ENCODE results near the gene SLC39A1. TPM values are rescaled to one million over a fixed set of nuclear protein-coding genes. Genes with fewer than 3 reads are reported as not detected.

SLC39A1 gene
- polyA plus RNA-seq, 2 of the 4 experiments (the other 2 are of a cell fraction): 80.6 to 108 TPM

GRCh38 chr1:153944827-153945117, 18.6 kb downstream of the SLC39A1 start:
- Histone ChIP-seq H3K9me3 (no peaks in the 10 kb centered on the region), H3K4me1 (peaks cover 16% of the 10 kb centered on the region), H3K4me3 (peak overlapping the region; percentile 99), H3K27ac (peak overlapping the region; percentile 98 to 99; a peak in 4 of 6 replicates), H3K4me2 (peak overlapping the region; percentile 89)
- TF ChIP-seq CBX2 (IDR thresholded peaks at IDR 0.05; ENCODE audit: borderline replicate concordance, low read depth) (no peak), HEYL (CRISPR knock-in tag; IDR thresholded peaks at IDR 0.05) (no peak), POLR2AphosphoS2 (conservative IDR thresholded peaks at IDR 0.05; ENCODE audit: low read length) (no peak), RARB (CRISPR knock-in tag; IDR thresholded peaks at IDR 0.05) (no peak), CEBPB (IDR thresholded peaks at IDR 0.05) (no peak), EHMT2 (IDR thresholded peaks at IDR 0.05; ENCODE audit: low read depth) (no peak), RFX5 (IDR thresholded peaks at IDR 0.05) (no peak), PBX3 (IDR thresholded peaks at IDR 0.05) (no peak), HOXB5 (CRISPR knock-in tag; IDR thresholded peaks at IDR 0.05) (no peak), EHF (CRISPR knock-in tag; IDR thresholded peaks at IDR 0.05) (no peak), MAFK (IDR thresholded peaks at IDR 0.05; ENCODE audit: partially characterized antibody) (no peak), SREBF2 (IDR thresholded peaks at IDR 0.05) (no peak), ZC3H11A (IDR thresholded peaks at IDR 0.05) (no peak), JUNB (IDR thresholded peaks at IDR 0.05) (no peak), POLR2A (IDR thresholded peaks at IDR 0.05; ENCODE audit: low read length) (no peak), HOXA7 (CRISPR knock-in tag; IDR thresholded peaks at IDR 0.05) (no peak), RCOR1 (IDR thresholded peaks at IDR 0.05; ENCODE audit: low read depth, low read length) (no peak), ZFP36 (IDR thresholded peaks at IDR 0.05; ENCODE audit: borderline replicate concordance, partially characterized antibody) (no peak)
- TF ChIP-seq, protein P1, sequence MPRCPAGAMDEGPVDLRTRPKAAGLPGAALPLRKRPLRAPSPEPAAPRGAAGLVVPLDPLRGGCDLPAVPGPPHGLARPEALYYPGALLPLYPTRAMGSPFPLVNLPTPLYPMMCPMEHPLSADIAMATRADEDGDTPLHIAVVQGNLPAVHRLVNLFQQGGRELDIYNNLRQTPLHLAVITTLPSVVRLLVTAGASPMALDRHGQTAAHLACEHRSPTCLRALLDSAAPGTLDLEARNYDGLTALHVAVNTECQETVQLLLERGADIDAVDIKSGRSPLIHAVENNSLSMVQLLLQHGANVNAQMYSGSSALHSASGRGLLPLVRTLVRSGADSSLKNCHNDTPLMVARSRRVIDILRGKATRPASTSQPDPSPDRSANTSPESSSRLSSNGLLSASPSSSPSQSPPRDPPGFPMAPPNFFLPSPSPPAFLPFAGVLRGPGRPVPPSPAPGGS (IDR thresholded peaks at IDR 0.05): no peak
- TF ChIP-seq, protein P2, sequence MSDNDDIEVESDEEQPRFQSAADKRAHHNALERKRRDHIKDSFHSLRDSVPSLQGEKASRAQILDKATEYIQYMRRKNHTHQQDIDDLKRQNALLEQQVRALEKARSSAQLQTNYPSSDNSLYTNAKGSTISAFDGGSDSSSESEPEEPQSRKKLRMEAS (IDR thresholded peaks at IDR 0.05): no peak
- 82% methylated on average over 3 of the region's 3 CpGs for WGBS (ENCODE audit: missing lambda C conversion rate)
- DNase-seq (ENCODE audit: low read depth in 1 of 2, low spot score in 1 of 2) (no peak), FAIRE-seq (no peak), ATAC-seq (no peak)
- POLR2A ChIA-PET: interaction anchor here (1.1 to 1.8 kb wide), 3 partner anchors 15 to 33 kb away, joined by 3 to 7 read pairs (median 5); partner anchors contain the start of genes GATAD2B and JTB
- CTCF ChIA-PET: interaction anchor here (0.9 to 5.8 kb wide), 12 partner anchors 9 to 411 kb away, joined by 3 to 75 read pairs (median 6); partner anchors contain the start of genes CREB3L4, CRTC2, RAB13 and SLC39A1

- Histone ChIP-seq H3K27ac (peak overlapping the region in 1 of 2 experiments; percentile 99; a peak in 3 of 6 replicates), H3K4me3 (no peak overlapping the region), H3K4me2 (peak overlapping the region; percentile 89), H3K9me3 (no peaks in the 10 kb centered on the region), H3K4me1 (peaks cover 16% of the 10 kb centered on the region)
- FAIRE-seq: no peak
- no peak for ATAC-seq
- POLR2A ChIA-PET: interaction anchor here (1.7 kb wide), 1 partner anchor 22 kb away, joined by 7 read pairs; the partner anchor contains the start of gene GATAD2B
- TF ChIP-seq RFX5 (IDR thresholded peaks at IDR 0.05) (no peak), POLR2AphosphoS2 (conservative IDR thresholded peaks at IDR 0.05; ENCODE audit: low read length) (no peak), CBX2 (IDR thresholded peaks at IDR 0.05; ENCODE audit: borderline replicate concordance, low read depth) (no peak), HOXB5 (CRISPR knock-in tag; IDR thresholded peaks at IDR 0.05) (no peak), SREBF2 (IDR thresholded peaks at IDR 0.05) (no peak), JUN (IDR thresholded peaks at IDR 0.05) (no peak), HDAC2 (IDR thresholded peaks at IDR 0.05) (no peak), NR3C1 (IDR thresholded peaks at IDR 0.05) (no peak), MAFK (IDR thresholded peaks at IDR 0.05; ENCODE audit: partially characterized antibody) (no peak), KDM5A (IDR thresholded peaks at IDR 0.05) (no peak), KDM1A (IDR thresholded peaks at IDR 0.05; ENCODE audit: low read depth) (no peak)
- TF ChIP-seq, protein P2 (IDR thresholded peaks at IDR 0.05): no peak
- TF ChIP-seq, protein P3, sequence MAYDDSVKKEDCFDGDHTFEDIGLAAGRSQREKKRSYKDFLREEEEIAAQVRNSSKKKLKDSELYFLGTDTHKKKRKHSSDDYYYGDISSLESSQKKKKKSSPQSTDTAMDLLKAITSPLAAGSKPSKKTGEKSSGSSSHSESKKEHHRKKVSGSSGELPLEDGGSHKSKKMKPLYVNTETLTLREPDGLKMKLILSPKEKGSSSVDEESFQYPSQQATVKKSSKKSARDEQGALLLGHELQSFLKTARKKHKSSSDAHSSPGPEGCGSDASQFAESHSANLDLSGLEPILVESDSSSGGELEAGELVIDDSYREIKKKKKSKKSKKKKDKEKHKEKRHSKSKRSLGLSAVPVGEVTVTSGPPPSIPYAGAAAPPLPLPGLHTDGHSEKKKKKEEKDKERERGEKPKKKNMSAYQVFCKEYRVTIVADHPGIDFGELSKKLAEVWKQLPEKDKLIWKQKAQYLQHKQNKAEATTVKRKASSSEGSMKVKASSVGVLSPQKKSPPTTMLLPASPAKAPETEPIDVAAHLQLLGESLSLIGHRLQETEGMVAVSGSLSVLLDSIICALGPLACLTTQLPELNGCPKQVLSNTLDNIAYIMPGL (CRISPR knock-in tag; IDR thresholded peaks at IDR 0.05; ENCODE audit: borderline replicate concordance): no peak
- TF ChIP-seq, protein P4, sequence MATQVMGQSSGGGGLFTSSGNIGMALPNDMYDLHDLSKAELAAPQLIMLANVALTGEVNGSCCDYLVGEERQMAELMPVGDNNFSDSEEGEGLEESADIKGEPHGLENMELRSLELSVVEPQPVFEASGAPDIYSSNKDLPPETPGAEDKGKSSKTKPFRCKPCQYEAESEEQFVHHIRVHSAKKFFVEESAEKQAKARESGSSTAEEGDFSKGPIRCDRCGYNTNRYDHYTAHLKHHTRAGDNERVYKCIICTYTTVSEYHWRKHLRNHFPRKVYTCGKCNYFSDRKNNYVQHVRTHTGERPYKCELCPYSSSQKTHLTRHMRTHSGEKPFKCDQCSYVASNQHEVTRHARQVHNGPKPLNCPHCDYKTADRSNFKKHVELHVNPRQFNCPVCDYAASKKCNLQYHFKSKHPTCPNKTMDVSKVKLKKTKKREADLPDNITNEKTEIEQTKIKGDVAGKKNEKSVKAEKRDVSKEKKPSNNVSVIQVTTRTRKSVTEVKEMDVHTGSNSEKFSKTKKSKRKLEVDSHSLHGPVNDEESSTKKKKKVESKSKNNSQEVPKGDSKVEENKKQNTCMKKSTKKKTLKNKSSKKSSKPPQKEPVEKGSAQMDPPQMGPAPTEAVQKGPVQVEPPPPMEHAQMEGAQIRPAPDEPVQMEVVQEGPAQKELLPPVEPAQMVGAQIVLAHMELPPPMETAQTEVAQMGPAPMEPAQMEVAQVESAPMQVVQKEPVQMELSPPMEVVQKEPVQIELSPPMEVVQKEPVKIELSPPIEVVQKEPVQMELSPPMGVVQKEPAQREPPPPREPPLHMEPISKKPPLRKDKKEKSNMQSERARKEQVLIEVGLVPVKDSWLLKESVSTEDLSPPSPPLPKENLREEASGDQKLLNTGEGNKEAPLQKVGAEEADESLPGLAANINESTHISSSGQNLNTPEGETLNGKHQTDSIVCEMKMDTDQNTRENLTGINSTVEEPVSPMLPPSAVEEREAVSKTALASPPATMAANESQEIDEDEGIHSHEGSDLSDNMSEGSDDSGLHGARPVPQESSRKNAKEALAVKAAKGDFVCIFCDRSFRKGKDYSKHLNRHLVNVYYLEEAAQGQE (IDR thresholded peaks at IDR 0.05): no peak
- TF ChIP-seq, protein P5, sequence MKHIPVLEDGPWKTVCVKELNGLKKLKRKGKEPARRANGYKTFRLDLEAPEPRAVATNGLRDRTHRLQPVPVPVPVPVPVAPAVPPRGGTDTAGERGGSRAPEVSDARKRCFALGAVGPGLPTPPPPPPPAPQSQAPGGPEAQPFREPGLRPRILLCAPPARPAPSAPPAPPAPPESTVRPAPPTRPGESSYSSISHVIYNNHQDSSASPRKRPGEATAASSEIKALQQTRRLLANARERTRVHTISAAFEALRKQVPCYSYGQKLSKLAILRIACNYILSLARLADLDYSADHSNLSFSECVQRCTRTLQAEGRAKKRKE (CRISPR knock-in tag; IDR thresholded peaks at IDR 0.05; ENCODE audit: low read depth): no peak
- CTCF ChIA-PET: interaction anchor here (0.6 to 5.8 kb wide), 12 partner anchors 9 to 435 kb away, joined by 3 to 75 read pairs (median 5); partner anchors contain the start of genes CREB3L4, CRTC2 and RAB13
- DNase-seq (ENCODE audit: low read depth in 1 of 2, low spot score in 1 of 2): no peak
- 88% methylated on average over 14 of the region's 15 CpGs for WGBS (ENCODE audit: missing lambda C conversion rate)
These were observed 19.1 kb downstream of the SLC39A1 start for GRCh38 chr1:153944005-153944826.

All from A549 (cell line).